Smooth muscle cell (in vitro differentiated cells): Measurements from ENCODE around the gene CCDC150. TPM values are rescaled to one million over a fixed set of nuclear protein-coding genes. Genes with fewer than 3 reads are reported as not detected.
"Not testable (repeated sequence)": the region's sequence is repeated elsewhere in the genome, so short reads cannot be mapped to it uniquely, and the experiment has no call there.

Experiments
- DNase-seq: peaks from one replicate; lab custom pipeline; 2025; ENCODE audit not compliant: unreplicated experiment; lab: John Stamatoyannopoulos, UW
- H2AFZ ChIP-seq: fragments of 200-600 bp; sonication (generic); 2 replicates; pipeline ENCODE4 v1.6.0; 2016; ENCODE audit warnings: antibody characterized with exemption, low read depth, mild to moderate bottlenecking
- H3F3A ChIP-seq: fragments of 200-600 bp; sonication (generic); 2 replicates; pipeline ENCODE4 v1.6.0; 2017; ENCODE audit warnings: antibody characterized with exemption, low read depth
- H3K27ac ChIP-seq: fragments of 200-600 bp; sonication (generic); 2 replicates; pipeline ENCODE4 v1.5.1; 2016; ENCODE audit warnings: low read depth, mild to moderate bottlenecking
- H3K27me3 ChIP-seq: fragments of 200-600 bp; sonication (generic); 2 replicates; pipeline ENCODE4 v1.6.1; 2016; ENCODE audit warnings: low read depth, mild to moderate bottlenecking
- H3K36me3 ChIP-seq: fragments of 200-600 bp; sonication (generic); 2 replicates; pipeline ENCODE4 v1.5.1; 2016; ENCODE audit warnings: low read depth
- H3K4me1 ChIP-seq: fragments of 200-600 bp; sonication (generic); 2 replicates; pipeline ENCODE4 v1.5.1; 2016; ENCODE audit warnings: low read depth
- H3K4me2 ChIP-seq: fragments of 200-600 bp; sonication (generic); 2 replicates; pipeline ENCODE4 v1.6.0; 2016; ENCODE audit warnings: mild to moderate bottlenecking
- H3K4me3 ChIP-seq: fragments of 200-600 bp; sonication (generic); 2 replicates; pipeline ENCODE4 v1.5.1; 2016; ENCODE audit warnings: mild to moderate bottlenecking
- H3K79me2 ChIP-seq: fragments of 200-600 bp; sonication (generic); 2 replicates; pipeline ENCODE4 v1.6.0; 2016; ENCODE audit warnings: low read depth, mild to moderate bottlenecking
- H3K9ac ChIP-seq: fragments of 200-600 bp; sonication (generic); 2 replicates; pipeline ENCODE4 v1.6.0; 2016; ENCODE audit warnings: low read depth
- H3K9me3 ChIP-seq: fragments of 200-600 bp; sonication (generic); replicated peaks from 2 replicates; pipeline ENCODE4 v1.5.1; 2016; ENCODE audit warnings: low read depth
- H4K20me1 ChIP-seq: fragments of 200-600 bp; sonication (generic); 2 replicates; pipeline ENCODE4 v1.6.0; 2016; ENCODE audit warnings: low read depth
- WGBS: methylation state at CpG from one replicate; pipeline ENCODE4 v1.1.7; 2016; ENCODE audit warnings: low lambda C conversion rate; 5-methylcytosine and 5-hydroxymethylcytosine counted together
- polyA plus RNA-seq: library from polyadenylated mRNA; unstranded; fragments of >200 nt; fragmentation: Nextera tagmentation; extraction: Ambion mirVana; gene quantifications from 2 replicates; pipeline ENCODE4 v1.2.1, GENCODE V29; 2016
- total RNA-seq: library from RNA; depleted of rRNA; stranded (reverse); fragments of >200 nt; gene quantifications from 2 replicates; pipeline ENCODE4 v1.2.3, GENCODE V29; 2014
- TF ChIP-seq, protein P1 (sequence below): fragments of 200-600 bp; sonication (generic); IDR thresholded peaks from 2 replicates; pipeline ENCODE4 v1.5.1; 2017; ENCODE audit warnings: borderline replicate concordance, mild to moderate bottlenecking, antibody characterized with exemption; ENCODE audit not compliant: insufficient read depth, poor library complexity, severe bottlenecking

CCDC150 gene
- total and polyA plus RNA-seq, 2 experiments from 2014 or later, result 2.0 to 2.5 TPM

DNA sequence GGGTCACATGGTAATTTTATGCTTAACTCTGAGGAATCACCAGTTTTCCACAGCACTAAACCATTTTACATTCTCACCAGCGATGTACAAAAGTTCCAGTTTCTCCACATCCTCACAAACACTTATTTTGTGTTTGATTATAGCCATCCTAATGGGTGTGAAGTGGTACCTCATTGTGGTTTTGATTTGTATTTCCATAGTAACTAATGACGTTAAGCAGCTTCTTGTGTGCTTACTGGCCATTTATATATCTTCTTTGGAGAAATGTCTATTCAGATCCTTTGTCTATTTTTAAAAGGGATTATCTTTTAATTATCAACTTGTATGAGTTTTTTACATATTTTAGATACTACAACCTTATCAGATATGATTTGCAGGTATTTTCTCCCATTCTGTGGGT lies 42.0 kb downstream of the CCDC150 start:
- H3K27ac ChIP-seq, result no peak overlapping the region
- H4K20me1 ChIP-seq, result no peaks in the 10 kb centered on the region
- no peak overlapping the region for H3K9ac ChIP-seq
- H3K4me1 ChIP-seq, result no peaks in the 10 kb centered on the region
- no peak overlapping the region for H2AFZ ChIP-seq
- no peak overlapping the region for H3K4me2 ChIP-seq
- WGBS, result 100% methylated on average over 2 of the region's 2 CpGs
- TF ChIP-seq, protein P1, sequence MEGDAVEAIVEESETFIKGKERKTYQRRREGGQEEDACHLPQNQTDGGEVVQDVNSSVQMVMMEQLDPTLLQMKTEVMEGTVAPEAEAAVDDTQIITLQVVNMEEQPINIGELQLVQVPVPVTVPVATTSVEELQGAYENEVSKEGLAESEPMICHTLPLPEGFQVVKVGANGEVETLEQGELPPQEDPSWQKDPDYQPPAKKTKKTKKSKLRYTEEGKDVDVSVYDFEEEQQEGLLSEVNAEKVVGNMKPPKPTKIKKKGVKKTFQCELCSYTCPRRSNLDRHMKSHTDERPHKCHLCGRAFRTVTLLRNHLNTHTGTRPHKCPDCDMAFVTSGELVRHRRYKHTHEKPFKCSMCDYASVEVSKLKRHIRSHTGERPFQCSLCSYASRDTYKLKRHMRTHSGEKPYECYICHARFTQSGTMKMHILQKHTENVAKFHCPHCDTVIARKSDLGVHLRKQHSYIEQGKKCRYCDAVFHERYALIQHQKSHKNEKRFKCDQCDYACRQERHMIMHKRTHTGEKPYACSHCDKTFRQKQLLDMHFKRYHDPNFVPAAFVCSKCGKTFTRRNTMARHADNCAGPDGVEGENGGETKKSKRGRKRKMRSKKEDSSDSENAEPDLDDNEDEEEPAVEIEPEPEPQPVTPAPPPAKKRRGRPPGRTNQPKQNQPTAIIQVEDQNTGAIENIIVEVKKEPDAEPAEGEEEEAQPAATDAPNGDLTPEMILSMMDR, result no peak
- no peak overlapping the region for H3K4me3 ChIP-seq
- no peak for DNase-seq
- no peaks in the 10 kb centered on the region for H3K27me3 ChIP-seq
- H3K36me3 ChIP-seq, result no peaks in the 10 kb centered on the region
- H3F3A ChIP-seq, result no peaks in the 10 kb centered on the region
- H3K9me3 ChIP-seq, result peaks cover 10% of the 10 kb centered on the region
- no peaks in the 10 kb centered on the region for H3K79me2 ChIP-seq

DNA sequence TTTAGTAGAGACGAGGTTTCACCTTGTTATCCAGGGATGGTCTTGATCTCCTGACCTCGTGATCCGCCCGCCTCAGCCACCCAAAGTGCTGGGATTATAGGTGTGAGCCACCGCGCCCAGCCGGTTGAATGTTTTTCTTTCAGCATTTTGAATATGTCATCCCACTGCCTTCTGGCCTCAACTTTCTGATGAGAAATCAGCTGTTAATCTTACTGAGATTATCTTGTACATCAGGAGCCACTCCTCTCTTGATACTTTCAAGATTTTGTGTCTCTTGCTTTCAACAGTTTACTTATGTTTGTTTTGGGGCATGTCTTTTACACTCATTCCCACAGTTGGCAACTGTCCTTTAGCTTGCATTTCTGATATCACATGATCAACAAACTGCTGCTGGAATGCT lies 46.3 kb downstream of the CCDC150 start:
- TF ChIP-seq, protein P1, result no peak
- Histone ChIP-seq H3K36me3 (no peaks in the 10 kb centered on the region), H3K27ac (no peak overlapping the region), H3K4me1 (no peaks in the 10 kb centered on the region), H3K4me3 (no peak overlapping the region), H3K4me2 (no peak overlapping the region), H4K20me1 (no peaks in the 10 kb centered on the region), H3F3A (no peaks in the 10 kb centered on the region), H2AFZ (no peak overlapping the region), H3K9ac (no peak overlapping the region), H3K79me2 (no peaks in the 10 kb centered on the region), H3K27me3 (no peaks in the 10 kb centered on the region), H3K9me3 (peaks cover 10% of the 10 kb centered on the region)
- WGBS, result 98% methylated on average over 7 of the region's 7 CpGs
- DNase-seq, result no peak

DNA sequence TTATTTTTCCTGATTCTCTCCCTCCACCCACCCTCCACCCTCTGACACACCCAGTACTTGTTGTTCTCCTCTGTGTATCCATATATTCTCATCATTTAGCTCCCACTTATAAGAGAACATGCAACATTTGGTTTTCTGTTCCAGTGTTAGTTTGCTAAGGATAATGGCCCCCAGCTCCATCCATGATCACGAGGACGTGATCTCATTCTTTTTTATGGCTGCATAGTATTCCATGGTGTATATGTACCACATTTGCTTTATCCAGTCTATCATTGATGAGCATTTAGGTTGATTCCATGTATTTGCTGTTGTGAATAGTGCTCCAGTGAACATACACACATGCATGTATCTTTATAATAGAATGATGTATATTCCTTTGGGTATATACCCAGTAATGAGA lies 47.2 kb downstream of the CCDC150 start:
- H3K27me3 ChIP-seq, DNase-seq, H3K4me3 ChIP-seq, H2AFZ ChIP-seq, H4K20me1 ChIP-seq, H3K4me1 ChIP-seq, H3K36me3 ChIP-seq, H3K4me2 ChIP-seq, H3K9ac ChIP-seq, H3K27ac ChIP-seq, H3K79me2 ChIP-seq, H3F3A ChIP-seq: not testable (repeated sequence)
- WGBS, result 96% methylated on average over 2 of the region's 2 CpGs
- peaks cover 10% of the 10 kb centered on the region for H3K9me3 ChIP-seq

DNA sequence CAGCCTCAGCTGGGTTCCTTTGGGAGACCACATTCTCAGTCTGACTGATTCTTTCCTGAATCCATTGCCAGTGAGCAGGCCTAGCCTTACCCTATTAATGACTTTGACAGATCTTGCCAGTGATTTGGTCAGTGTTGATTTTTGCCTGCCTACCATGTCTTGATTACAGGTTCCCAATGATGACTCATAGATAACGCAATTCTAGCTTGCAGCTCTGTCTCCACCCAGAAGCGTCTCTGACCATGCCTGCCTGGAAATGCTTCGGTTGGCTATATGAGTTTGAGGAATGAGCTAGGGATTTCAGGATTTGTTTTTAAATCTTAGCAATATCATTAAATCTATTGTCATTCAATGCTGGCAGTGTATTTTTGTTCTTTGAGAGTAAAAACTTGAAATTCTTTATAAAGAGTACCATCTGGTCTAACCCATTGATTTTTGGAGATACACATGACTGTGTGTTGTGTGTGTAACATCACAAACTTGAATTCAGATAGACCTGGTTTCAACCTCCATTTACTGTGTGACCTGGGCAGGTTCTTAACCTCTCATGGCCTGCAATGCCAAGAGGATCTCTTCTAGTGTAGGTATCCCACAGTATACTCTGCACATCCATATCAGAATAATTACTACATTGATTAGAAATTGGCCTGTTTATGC lies 57.0 kb downstream of the CCDC150 start:
- no peaks in the 10 kb centered on the region for H3K79me2 ChIP-seq
- no peak for DNase-seq
- no peaks in the 10 kb centered on the region for H4K20me1 ChIP-seq
- H3K27ac ChIP-seq, result no peak overlapping the region
- no peak overlapping the region for H3K4me2 ChIP-seq
- H2AFZ ChIP-seq, result no peak overlapping the region
- H3K4me3 ChIP-seq, result no peak overlapping the region
- no peaks in the 10 kb centered on the region for H3K36me3 ChIP-seq
- no peaks in the 10 kb centered on the region for H3K9me3 ChIP-seq
- no peaks in the 10 kb centered on the region for H3K27me3 ChIP-seq
- H3F3A ChIP-seq, result no peaks in the 10 kb centered on the region
- no peak overlapping the region for H3K9ac ChIP-seq
- H3K4me1 ChIP-seq, result no peaks in the 10 kb centered on the region
- 36% methylated on average over 3 of the region's 3 CpGs for WGBS
- TF ChIP-seq, protein P1, result no peak
